HUES64 (cell line): ENCODE measurements around the gene ZHX3.

Experiments used
- H3K27ac ChIP-seq: 2 replicates; pipeline ENCODE4 v1.7.0; 2013; ENCODE audit warnings: low read depth, low read length, inconsistent platforms
- H3K27me3 ChIP-seq: 2 replicates; pipeline ENCODE4 v1.6.1; 2013; ENCODE audit warnings: mild to moderate bottlenecking, low read length; ENCODE audit not compliant: insufficient read depth
- H3K36me3 ChIP-seq: 2 replicates; pipeline ENCODE4 v1.6.1; 2013; ENCODE audit warnings: mild to moderate bottlenecking, low read length; ENCODE audit not compliant: insufficient read depth
- H3K4me1 ChIP-seq: 2 replicates; pipeline ENCODE4 v1.6.1; 2013; ENCODE audit warnings: mild to moderate bottlenecking, low read length, moderate library complexity; ENCODE audit not compliant: insufficient read depth
- H3K4me3 ChIP-seq: 2 replicates; pipeline ENCODE4 v1.5.1; 2013; ENCODE audit warnings: mild to moderate bottlenecking, low read length, moderate library complexity
- H3K9ac ChIP-seq: 2 replicates; pipeline ENCODE4 v1.6.1; 2013; ENCODE audit warnings: mild to moderate bottlenecking, low read depth, low read length
- H3K9me3 ChIP-seq: 2 replicates; pipeline ENCODE4 v1.6.1; 2013; ENCODE audit warnings: low read depth, low read length; ENCODE audit not compliant: insufficient read depth
- WGBS: fragments of 150-250, 120-280 bp; methylation state at CpG from one replicate; pipeline ENCODE4 v1.1.7; 2013; ENCODE audit warnings: missing lambda C conversion rate; 5-methylcytosine and 5-hydroxymethylcytosine counted together

Gene ZHX3

DNA sequence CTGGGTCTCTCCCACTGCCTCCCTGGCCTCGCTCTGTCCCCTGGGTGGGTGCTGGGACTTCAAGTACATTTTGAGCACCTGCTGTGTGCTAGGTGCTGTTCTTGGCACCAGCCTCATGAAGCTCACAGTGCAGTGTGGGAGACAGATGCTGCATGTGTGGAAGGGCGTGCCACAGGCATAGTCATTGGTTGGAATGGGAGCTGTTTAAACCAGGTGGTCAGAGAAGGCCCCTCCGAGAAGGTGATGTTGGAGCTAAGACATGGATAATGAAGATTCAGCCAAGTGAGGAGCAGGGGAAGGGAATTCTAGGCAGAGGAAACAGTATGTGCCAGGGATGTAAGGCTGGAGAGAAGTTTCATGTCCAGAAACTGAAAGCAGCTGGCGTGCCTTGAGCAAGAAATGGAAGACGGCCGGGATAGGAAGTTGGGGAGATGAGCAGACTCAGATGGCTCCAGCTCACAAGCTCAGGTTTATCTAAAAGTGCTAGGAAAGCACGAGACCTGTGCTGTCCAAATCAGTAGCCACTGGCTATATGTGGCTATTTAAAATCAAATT, 33.0 kb upstream of the ZHX3 start:
- 92% methylated on average over 7 of the region's 7 CpGs for WGBS
- H3K9me3 ChIP-seq: no peaks in the 10 kb centered on the region
- no peak overlapping the region for H3K27ac ChIP-seq
- H3K4me3 ChIP-seq: no peak overlapping the region
- no peaks in the 10 kb centered on the region for H3K36me3 ChIP-seq
- no peaks in the 10 kb centered on the region for H3K27me3 ChIP-seq
- H3K9ac ChIP-seq: no peak overlapping the region
- no peaks in the 10 kb centered on the region for H3K4me1 ChIP-seq

DNA sequence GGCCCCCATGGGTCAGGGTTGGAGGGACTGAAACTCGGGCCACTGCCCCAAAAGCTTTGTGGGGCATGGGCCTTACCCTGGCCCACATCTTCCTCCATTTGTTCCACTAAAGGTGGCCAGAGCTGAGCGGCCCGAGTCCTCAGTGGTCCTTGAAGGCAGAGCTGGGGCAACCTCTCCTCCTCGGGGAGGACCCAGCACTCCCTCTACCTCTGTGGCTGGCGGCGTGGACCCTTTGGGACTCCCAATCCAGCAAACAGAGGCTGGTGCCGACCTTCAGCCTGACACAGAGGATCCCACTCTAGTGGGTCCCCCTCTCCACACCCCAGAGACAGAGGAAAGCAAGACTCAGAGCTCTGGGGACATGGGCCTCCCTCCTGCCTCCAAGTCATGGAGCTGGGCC, 32.4 kb upstream of the ZHX3 start:
- no peaks in the 10 kb centered on the region for H3K9me3 ChIP-seq
- no peak overlapping the region for H3K9ac ChIP-seq
- no peaks in the 10 kb centered on the region for H3K27me3 ChIP-seq
- 92% methylated on average over 7 of the region's 7 CpGs for WGBS
- H3K27ac ChIP-seq: no peak overlapping the region
- H3K4me1 ChIP-seq: no peaks in the 10 kb centered on the region
- no peaks in the 10 kb centered on the region for H3K36me3 ChIP-seq
- no peak overlapping the region for H3K4me3 ChIP-seq

DNA sequence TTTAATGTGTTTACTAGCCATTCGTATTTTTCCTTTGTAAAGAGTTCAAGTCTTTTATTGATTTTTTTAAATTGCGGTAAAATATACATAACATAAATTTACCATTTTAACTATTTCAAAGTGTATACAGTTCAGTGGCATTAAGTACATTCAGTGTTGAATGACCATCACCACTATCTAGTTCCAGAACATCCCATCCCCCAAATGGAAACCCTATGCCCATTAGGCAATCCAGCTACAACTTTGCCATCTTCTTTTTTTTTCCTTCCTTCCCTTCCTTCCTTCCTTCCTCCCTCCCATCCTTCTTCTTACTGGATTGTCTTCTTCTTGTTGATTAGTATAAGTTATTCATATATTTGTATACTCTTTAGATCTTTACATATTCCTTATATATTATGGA, 31.7 kb upstream of the ZHX3 start:
- H3K4me1 ChIP-seq: no peaks in the 10 kb centered on the region
- no CpG with 5 or more reads among the region's 2 CpGs for WGBS
- no peak overlapping the region for H3K4me3 ChIP-seq
- H3K27me3 ChIP-seq: no peaks in the 10 kb centered on the region
- no peaks in the 10 kb centered on the region for H3K9me3 ChIP-seq
- H3K36me3 ChIP-seq: no peaks in the 10 kb centered on the region
- H3K27ac ChIP-seq: no peak overlapping the region
- no peak overlapping the region for H3K9ac ChIP-seq

DNA sequence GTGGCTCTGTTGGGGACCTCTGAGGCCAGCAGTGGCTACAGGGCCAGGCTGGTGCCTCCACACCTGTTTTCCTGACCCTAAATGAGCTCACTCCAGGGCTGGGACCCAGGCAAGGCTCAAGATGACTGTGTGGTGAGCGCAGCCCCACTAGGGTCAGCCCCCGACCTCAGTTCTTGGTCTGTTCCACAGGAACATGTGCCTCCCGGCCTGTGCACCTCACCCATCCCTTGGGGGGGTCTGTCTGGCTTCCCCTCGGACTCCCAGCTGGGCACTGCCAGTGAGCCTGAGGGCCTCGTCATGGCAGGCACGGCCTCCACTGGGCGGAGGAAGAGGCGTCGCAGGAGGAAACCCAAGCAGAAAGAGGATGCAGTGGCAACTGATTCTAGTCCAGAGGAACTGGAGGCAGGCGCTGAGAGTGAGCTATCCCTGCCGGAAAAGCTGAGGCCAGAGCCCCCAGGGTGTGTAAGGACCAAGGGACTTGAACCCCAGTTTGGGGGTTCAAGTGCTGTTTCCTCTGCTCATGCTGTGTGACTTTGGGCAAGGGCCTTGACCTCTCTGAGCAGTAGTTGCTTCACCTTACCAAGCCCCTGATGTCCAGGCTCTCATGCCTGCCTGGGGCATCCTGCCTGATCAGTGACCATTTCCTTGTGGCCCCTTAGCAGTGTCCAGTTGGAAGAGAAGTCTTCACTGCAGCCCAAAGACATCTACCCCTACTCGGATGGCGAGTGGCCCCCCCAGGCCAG, 31.1 kb upstream of the ZHX3 start:
- no peak overlapping the region for H3K4me3 ChIP-seq
- no peaks in the 10 kb centered on the region for H3K4me1 ChIP-seq
- H3K27ac ChIP-seq: no peak overlapping the region
- H3K27me3 ChIP-seq: no peaks in the 10 kb centered on the region
- WGBS: 95% methylated on average over 13 of the region's 13 CpGs
- H3K9ac ChIP-seq: no peak overlapping the region
- H3K36me3 ChIP-seq: no peaks in the 10 kb centered on the region
- no peaks in the 10 kb centered on the region for H3K9me3 ChIP-seq

DNA sequence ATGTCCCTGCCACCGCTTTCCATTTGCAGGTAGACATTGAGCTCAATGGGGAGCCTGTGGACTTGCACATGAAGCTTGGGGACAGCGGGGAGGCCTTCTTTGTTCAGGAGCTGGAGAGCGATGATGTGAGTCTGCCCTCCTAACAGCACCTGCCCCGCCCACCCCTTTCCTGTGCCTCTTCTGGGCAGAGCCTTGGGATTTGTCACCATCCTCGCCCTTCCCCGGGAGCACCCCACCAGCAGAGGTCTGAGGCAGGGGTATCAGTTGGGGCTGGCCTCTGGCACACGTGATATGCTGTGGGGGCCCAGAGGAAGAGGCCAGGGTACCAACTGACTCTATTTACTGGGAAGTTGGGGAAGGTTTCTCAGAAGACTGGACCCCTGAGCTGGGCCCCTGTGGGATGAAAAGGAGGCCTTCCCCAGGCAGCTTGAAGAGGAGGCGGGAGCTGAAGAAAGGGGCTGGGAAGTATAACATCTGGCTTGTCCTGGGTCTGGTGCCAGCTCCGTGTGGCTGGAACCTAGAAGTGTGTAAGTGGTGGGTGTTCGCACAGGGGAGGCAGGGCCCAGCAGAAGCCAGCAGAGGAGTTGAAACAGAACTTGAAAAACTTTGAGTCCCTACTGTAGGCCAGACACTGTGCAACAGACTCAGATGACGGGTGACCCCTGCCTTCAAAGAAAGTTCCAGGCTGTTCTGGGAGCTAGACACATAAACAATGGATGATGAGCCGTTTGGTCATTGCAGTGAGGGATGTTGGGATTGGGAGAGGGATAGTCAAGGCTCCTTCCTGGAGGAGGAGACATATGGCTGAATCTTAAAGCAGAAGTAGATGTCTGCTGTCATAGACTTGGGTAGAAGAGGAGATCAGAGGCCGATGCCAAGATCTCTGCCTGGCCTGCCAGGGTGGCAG, 30.2 kb upstream of the ZHX3 start:
- no peaks in the 10 kb centered on the region for H3K9me3 ChIP-seq
- no peak overlapping the region for H3K27ac ChIP-seq
- no peaks in the 10 kb centered on the region for H3K27me3 ChIP-seq
- WGBS: 84% methylated on average over 13 of the region's 13 CpGs
- H3K9ac ChIP-seq: no peak overlapping the region
- no peaks in the 10 kb centered on the region for H3K4me1 ChIP-seq
- H3K36me3 ChIP-seq: no peaks in the 10 kb centered on the region
- H3K4me3 ChIP-seq: no peak overlapping the region

DNA sequence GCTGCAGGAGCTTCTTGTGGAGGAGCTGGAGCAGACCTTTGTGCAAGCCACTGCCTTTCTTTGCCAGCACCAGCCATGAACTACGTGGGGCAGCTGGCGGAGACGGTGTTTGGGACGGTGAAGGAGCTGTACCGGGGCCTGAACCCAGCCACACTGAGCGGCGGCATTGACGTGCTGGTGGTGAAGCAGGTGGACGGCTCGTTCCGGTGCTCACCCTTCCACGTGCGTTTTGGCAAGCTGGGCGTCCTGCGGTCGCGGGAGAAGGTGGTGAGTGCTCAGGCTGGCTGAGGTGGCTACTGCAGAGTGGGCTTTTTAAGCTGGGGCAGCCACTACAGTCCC, 28.2 kb upstream of the ZHX3 start:
- no peak overlapping the region for H3K27ac ChIP-seq
- no peak overlapping the region for H3K9ac ChIP-seq
- H3K9me3 ChIP-seq: no peaks in the 10 kb centered on the region
- no peaks in the 10 kb centered on the region; the same call in 1 of the 2 replicates for H3K4me1 ChIP-seq
- 92% methylated on average over 17 of the region's 17 CpGs for WGBS
- no peak overlapping the region for H3K4me3 ChIP-seq
- H3K36me3 ChIP-seq: no peaks in the 10 kb centered on the region
- H3K27me3 ChIP-seq: no peaks in the 10 kb centered on the region

DNA sequence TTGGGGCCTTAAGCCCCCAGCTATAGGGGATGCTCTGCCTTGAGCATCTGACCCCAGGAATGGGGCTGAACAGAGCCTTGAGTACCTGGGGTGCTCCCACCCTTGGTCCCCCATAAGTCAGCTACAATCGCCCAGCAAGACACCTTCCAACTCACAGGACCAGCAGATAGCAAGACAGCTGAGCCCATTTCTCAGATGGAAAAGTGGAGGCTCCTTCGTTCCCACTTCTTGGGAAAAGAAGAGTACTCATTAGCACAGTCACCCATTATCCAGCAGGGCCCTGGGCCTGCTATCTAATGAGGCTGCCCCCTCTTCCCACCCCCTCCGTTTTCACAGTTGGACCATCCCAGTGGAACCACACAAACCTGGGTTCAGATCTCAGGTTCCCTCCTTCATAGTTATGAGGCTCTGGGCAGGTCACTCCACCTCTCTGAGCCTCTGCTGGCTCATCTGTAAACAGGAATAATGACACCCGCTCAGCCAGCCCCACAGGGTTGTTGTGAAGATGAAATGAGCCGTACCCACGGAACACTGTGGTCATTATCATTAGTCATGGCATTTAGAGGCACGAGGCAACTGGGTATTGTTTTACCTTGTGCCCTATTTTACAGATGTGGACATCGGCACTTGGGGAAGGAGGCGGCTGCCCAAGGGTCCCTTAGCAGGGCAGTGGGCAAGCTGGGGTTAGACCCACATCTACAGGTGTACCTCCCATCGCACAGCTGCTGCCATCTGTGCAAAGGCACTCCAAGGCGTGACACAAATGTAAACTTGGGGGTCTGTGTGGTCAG, 27.6 kb upstream of the ZHX3 start:
- 91% methylated on average over 11 of the region's 11 CpGs for WGBS

DNA sequence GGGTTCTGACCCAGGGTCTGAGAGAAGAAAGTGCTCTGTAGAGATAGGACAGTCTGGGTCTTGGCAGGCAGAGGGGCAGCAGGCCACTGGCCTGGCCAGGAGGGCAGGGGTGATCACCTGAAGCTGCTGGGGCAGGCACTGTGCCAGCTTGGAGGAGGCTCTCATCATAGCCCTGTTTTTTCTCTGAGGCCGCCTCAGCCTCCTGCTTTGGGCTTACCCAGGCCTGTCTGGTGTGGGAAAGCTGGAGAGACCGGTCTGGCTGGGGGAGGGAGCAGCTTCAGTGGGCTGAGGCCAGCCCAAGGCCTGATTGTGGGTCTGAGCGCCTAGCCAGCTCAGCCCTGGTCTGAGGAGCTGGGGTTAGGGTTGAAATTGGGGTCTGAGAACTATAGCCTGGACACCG, 26.9 kb upstream of the ZHX3 start:
- Histone ChIP-seq H3K27ac (no peak overlapping the region), H3K4me3 (no peak overlapping the region), H3K36me3 (no peaks in the 10 kb centered on the region), H3K9ac (no peak overlapping the region), H3K4me1 (peaks cover 3% of the 10 kb centered on the region), H3K27me3 (peaks cover 3% of the 10 kb centered on the region), H3K9me3 (no peaks in the 10 kb centered on the region)
- WGBS: 86% methylated on average over 4 of the region's 4 CpGs

More for the DNA sequence above, 27.6 kb upstream of the ZHX3 start:
- no peak overlapping the region for H3K4me3 ChIP-seq
- no peak overlapping the region for H3K9ac ChIP-seq
- no peak overlapping the region for H3K27ac ChIP-seq
- H3K27me3 ChIP-seq: no peaks in the 10 kb centered on the region
- H3K36me3 ChIP-seq: no peaks in the 10 kb centered on the region
- H3K9me3 ChIP-seq: no peaks in the 10 kb centered on the region
- no peaks in the 10 kb centered on the region; the same call in 1 of the 2 replicates for H3K4me1 ChIP-seq

DNA sequence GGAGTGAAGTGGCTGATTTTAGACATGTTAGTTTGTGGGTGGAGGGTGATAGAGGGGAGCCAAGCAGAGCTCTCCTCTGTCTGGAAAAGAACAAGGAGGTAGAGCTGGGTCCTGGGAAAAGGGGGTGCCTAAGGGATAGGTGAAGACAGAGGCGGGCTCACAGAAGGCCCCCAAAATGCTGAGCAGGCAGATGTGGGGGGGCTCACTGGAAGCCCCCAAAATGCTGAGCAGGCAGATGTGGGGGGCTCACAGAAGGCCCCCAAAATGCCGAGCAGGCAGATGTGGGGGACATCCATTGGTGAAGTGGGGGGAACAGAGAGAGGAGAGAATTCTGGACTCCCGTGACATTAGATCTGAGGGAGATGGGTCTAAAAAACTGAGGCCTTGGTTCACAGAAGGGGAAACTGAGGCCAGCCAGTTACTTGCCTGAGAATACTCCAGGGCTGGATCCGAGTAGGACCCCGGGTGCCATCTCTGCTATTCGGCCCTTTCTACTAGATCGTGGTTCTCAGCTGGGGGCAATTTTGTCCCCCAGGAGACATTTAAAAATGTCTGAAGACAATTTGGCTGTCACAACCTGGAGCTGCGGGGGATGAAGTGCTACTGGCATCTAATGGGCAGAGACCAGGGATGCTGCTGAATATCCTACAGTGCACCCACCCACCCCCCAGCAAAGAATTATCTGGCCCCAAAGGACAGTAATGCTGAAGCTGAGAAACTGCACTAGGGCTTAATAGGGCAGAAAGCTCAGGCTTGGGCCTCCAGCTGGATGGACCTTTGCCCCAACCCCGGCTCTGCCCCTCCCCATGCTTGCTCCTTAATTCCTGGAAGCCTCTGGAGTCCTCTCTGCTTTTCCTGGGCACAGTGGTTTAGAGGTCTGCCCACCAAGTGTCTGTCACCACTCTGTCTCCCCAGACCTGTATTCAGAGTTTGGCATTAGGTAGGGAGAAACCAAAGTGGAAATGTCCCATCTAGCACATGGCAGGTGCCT, 25.2 kb upstream of the ZHX3 start:
- no peaks in the 10 kb centered on the region for H3K36me3 ChIP-seq
- no peak overlapping the region for H3K4me3 ChIP-seq
- H3K27ac ChIP-seq: no peak overlapping the region
- no peaks in the 10 kb centered on the region for H3K9me3 ChIP-seq
- WGBS: 88% methylated on average over 9 of the region's 9 CpGs
- H3K9ac ChIP-seq: no peak overlapping the region
- H3K4me1 ChIP-seq: peaks cover 7% of the 10 kb centered on the region
- peaks cover 14% of the 10 kb centered on the region for H3K27me3 ChIP-seq
